Measurements from ENCODE around the gene GOLIM4. TPM values are rescaled to one million over a fixed set of nuclear protein-coding genes. Genes with fewer than 3 reads are reported as not detected.

Gene GOLIM4
- total RNA-seq, 1 donor from 2014 or later = 35.9 TPM

DNA sequence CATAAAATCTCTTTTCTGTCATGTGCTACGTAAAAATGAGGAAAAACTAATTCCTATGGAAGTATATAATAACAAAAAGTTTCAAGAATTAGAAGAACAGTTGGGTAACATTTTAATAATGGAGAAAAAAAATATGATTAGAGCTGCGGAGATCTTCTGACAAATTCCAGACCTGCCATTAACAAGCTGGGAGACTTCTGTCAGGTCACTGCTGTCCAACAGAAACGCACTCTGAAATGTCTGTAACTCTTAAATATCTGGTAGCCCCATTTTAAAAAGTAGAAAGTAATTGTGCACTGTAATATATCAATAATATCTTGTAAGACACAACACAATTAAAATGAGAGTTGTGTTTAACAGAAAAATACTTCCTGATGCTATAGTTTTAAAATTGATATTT is 15.7 kb downstream of the GOLIM4 start:
- Mint-ChIP-seq H3K4me3 (ENCODE audit: unreplicated experiment) (no peak overlapping the region), H3K4me1 (ENCODE audit: unreplicated experiment) (peaks cover 12% of the 10 kb centered on the region), H3K36me3 (ENCODE audit: low read depth, unreplicated experiment) (no peaks in the 10 kb centered on the region), H3K27ac (ENCODE audit: unreplicated experiment) (no peak overlapping the region), H3K27me3 (ENCODE audit: unreplicated experiment) (no peaks in the 10 kb centered on the region), H3K9me3 (ENCODE audit: unreplicated experiment) (no peaks in the 10 kb centered on the region)
- TF ChIP-seq, protein P1, sequence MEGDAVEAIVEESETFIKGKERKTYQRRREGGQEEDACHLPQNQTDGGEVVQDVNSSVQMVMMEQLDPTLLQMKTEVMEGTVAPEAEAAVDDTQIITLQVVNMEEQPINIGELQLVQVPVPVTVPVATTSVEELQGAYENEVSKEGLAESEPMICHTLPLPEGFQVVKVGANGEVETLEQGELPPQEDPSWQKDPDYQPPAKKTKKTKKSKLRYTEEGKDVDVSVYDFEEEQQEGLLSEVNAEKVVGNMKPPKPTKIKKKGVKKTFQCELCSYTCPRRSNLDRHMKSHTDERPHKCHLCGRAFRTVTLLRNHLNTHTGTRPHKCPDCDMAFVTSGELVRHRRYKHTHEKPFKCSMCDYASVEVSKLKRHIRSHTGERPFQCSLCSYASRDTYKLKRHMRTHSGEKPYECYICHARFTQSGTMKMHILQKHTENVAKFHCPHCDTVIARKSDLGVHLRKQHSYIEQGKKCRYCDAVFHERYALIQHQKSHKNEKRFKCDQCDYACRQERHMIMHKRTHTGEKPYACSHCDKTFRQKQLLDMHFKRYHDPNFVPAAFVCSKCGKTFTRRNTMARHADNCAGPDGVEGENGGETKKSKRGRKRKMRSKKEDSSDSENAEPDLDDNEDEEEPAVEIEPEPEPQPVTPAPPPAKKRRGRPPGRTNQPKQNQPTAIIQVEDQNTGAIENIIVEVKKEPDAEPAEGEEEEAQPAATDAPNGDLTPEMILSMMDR (IDR thresholded peaks at IDR 0.05; ENCODE audit: unreplicated experiment) = no peak
- DNase-seq (ENCODE audit: low spot score) = no peak

DNA sequence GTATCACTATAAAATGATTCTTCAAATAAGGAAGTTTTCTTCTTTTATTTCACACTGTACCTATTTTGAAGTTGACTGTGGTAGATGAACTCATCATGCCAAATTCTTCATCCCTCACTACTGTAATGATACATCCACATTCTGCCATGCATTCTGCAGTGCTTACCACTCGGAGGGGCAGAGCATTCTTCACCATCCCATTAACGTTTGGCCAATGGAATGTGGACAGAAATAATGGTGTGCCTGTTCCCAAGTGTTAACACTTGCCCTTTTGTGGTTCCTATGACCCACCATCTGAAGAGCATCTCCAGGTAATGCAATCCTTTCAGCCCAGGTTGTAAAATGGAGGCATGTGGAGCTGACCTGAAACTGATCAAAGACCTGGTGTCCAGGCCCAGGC is 18.6 kb downstream of the GOLIM4 start:
- DNase-seq (ENCODE audit: low spot score) = no peak
- Mint-ChIP-seq H3K4me3 (ENCODE audit: unreplicated experiment) (no peak overlapping the region), H3K27ac (ENCODE audit: unreplicated experiment) (no peak overlapping the region), H3K4me1 (ENCODE audit: unreplicated experiment) (peaks cover 6% of the 10 kb centered on the region), H3K9me3 (ENCODE audit: unreplicated experiment) (no peaks in the 10 kb centered on the region), H3K27me3 (ENCODE audit: unreplicated experiment) (no peaks in the 10 kb centered on the region), H3K36me3 (ENCODE audit: low read depth, unreplicated experiment) (no peaks in the 10 kb centered on the region)
- TF ChIP-seq, protein P1 (IDR thresholded peaks at IDR 0.05; ENCODE audit: unreplicated experiment) = no peak

DNA sequence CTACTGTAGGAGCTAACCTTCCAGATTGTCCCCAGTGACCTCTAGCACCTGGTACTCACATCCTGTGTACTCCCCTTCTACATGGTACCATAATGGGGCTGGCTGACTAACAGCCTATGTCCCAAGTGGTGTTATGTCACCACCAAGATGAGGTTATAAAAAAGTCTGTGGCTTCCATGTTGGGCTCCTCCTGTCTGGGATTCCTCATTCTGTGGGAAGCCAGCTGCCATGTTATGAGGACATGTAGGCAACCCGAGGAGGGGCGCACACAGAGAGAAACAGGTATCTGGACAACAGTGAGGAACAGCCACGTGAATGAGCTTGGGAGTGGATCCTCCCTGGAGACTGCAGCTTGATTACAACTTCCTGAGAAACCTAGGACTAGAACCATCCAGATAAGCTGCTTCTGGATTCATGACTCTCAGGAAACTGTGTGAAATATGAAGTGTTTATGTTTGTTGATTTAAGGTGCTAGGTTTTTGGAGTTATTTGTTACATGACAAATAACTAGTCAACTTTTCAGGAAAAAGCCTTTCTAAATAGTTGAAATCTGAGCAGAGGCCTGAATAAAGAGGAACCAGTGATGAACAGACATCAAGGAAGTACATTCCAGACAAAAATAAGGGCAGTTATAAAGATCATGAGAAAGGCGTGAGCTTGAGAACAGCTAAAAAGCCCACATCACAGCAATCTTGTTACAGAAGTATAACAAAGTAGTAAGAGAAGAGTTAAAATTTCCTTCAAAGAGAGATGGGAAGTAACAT is 21.7 kb downstream of the GOLIM4 start:
- TF ChIP-seq, protein P1 (IDR thresholded peaks at IDR 0.05; ENCODE audit: unreplicated experiment) = no peak
- DNase-seq (ENCODE audit: low spot score) = no peak
- Mint-ChIP-seq H3K9me3 (ENCODE audit: unreplicated experiment) (no peaks in the 10 kb centered on the region), H3K27ac (ENCODE audit: unreplicated experiment) (no peak overlapping the region), H3K4me3 (ENCODE audit: unreplicated experiment) (no peak overlapping the region), H3K27me3 (ENCODE audit: unreplicated experiment) (no peaks in the 10 kb centered on the region), H3K36me3 (ENCODE audit: low read depth, unreplicated experiment) (no peaks in the 10 kb centered on the region), H3K4me1 (ENCODE audit: unreplicated experiment) (peaks cover 6% of the 10 kb centered on the region)

DNA sequence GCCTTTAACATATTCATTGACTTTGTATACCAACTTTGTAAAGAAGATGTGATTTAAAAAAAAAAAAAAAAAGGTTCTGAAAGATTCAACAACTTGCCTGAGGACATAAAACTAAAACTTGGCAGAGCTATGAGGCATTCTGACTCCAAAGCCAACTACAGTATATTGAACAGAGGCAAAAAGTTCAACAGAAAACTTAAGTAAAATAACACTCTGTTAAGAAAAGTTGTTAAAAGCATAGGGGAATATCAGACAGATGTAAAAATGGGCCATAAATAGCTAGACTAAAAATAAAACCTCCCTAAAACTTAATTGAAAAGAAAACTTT is 23.4 kb downstream of the GOLIM4 start:
- TF ChIP-seq, protein P1 (IDR thresholded peaks at IDR 0.05; ENCODE audit: unreplicated experiment) = no peak
- no peaks in the 10 kb centered on the region for H3K9me3 Mint-ChIP-seq (ENCODE audit: unreplicated experiment)
- no peak overlapping the region for H3K4me3 Mint-ChIP-seq (ENCODE audit: unreplicated experiment)
- H3K27ac Mint-ChIP-seq (ENCODE audit: unreplicated experiment) = no peak overlapping the region
- H3K27me3 Mint-ChIP-seq (ENCODE audit: unreplicated experiment) = no peaks in the 10 kb centered on the region
- no peak for DNase-seq (ENCODE audit: low spot score)
- peaks cover 6% of the 10 kb centered on the region for H3K4me1 Mint-ChIP-seq (ENCODE audit: unreplicated experiment)
- H3K36me3 Mint-ChIP-seq (ENCODE audit: low read depth, unreplicated experiment) = no peaks in the 10 kb centered on the region

DNA sequence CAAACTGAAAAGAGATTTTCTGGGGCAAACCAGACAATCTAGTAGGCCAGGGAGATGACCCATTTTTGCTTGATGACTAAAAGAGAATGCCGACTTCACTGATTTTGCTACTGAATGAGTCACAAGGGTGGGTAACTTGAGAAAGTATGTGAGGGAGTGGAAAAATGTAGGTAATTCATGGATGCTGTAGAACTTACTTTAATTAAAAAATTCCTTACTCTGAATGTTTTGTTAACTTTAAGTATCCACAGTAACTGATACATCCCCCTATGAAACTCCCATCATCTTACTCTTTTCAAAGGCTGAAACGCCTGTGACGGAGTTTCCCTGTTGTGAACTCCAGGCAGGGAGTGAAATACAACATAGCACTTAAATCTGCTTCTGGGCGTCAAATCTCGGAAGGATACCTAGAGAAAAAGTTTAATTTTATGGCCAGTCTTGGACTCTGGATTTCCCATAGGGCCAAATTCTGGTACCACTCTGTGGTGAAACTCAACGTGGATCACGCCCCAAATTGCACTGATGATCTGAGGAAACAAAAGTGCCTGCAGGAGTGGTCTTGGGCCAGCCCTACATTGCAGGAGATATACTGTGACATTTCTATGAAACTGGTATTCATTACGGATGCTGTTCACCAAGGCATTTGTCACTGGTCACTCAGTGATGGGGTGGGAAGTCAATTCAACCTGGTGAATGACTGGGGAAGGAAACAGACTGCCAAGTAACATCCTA is 24.0 kb downstream of the GOLIM4 start:
- no peak overlapping the region for H3K27ac Mint-ChIP-seq (ENCODE audit: unreplicated experiment)
- no peaks in the 10 kb centered on the region for H3K9me3 Mint-ChIP-seq (ENCODE audit: unreplicated experiment)
- TF ChIP-seq, protein P1 (IDR thresholded peaks at IDR 0.05; ENCODE audit: unreplicated experiment) = no peak
- H3K4me1 Mint-ChIP-seq (ENCODE audit: unreplicated experiment) = peaks cover 6% of the 10 kb centered on the region
- no peak for DNase-seq (ENCODE audit: low spot score)
- no peak overlapping the region for H3K4me3 Mint-ChIP-seq (ENCODE audit: unreplicated experiment)
- no peaks in the 10 kb centered on the region for H3K27me3 Mint-ChIP-seq (ENCODE audit: unreplicated experiment)
- H3K36me3 Mint-ChIP-seq (ENCODE audit: low read depth, unreplicated experiment) = no peaks in the 10 kb centered on the region
